Measurements from ENCODE around the gene THAP5.

THAP5 gene

GRCh38 chr7:108529341-108529740 is 40.2 kb downstream of the THAP5 start:
- no peak for DNase-seq (ENCODE audit: low read depth)

- no peak for DNase-seq (ENCODE audit: low read depth)
These were observed 41.3 kb downstream of the THAP5 start for GRCh38 chr7:108528183-108528712.

- no peak for DNase-seq (ENCODE audit: low read depth)
These were observed 42.8 kb downstream of the THAP5 start for GRCh38 chr7:108526768-108527017.

DNA sequence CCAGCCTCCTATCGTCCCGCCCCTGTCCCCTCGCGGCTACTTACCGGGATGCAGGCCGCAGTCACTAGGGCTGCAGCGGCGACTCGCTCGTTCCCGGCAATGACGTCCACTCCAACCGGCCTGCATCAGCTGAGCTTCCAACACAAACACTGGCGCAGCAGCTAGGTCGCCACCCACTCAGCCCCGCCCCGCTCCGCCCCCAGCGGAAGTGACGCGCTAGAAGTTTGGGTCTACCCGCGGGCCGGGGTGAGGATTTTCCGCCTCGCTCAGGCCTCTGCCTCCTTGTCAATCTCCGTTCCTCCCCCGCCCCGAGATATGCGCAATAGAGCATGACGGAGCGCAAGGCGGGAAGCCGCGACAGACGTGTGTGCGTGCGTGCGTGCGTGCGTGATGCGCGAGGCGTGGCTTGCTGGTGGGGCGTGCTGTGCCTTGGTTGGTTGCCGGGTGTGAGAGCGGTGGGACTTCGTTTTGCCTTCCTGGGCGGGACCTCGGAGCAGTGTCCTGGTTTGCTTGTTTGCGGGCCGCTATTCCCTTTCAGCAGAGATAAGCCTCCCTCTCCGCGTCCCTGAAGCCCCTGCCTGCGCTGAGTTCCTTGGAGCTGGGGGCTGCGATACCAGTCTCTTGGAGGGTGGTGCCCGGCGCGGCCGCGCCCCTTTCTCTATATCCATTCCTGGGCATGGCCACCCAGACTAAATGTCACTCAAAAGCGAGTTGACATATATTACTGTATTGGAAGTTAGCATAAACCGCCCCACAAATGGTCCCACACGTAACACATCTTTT is 43.3 kb downstream of the THAP5 start, which contains the start of gene PNPLA8:
Gene PNPLA8 (minus strand): TSS at position 151 of the 783 bp plus-strand sequence. CDS start 10,644 bp downstream, outside the sequence.
- DNase-seq (ENCODE audit: low read depth): peak; percentile 100

DNA sequence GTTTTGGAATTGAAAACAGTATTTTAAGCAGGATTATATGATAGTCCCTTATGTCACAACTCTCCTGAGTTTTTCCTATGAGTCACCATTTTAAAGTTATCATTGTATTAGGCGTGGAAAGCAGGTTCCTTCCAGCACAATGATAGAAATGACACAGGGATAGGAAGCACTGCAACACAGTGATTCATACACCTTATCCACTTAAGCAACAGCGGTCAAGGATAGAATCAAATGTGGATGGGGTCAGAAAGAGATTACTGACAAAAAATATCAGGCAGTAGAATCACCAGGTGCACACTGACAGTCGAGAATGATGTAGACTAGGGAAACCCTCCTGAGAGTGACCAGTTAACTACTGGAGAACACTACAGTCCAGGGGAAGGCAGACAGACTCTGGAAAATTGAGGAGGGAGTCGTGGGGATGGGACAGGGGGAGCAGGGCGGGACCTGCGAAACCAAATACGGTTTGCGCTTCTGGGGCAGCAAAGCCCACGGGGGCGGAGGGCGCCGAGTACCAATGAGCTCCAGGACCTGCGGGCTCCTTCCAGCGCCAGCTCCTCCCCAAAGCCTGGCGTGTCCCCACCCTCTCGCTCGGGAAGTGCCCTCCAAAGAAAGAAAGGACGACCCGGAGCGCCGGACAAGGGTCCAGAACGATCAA is 44.0 kb downstream of the THAP5 start:
- DNase-seq (ENCODE audit: low read depth): no peak

DNA sequence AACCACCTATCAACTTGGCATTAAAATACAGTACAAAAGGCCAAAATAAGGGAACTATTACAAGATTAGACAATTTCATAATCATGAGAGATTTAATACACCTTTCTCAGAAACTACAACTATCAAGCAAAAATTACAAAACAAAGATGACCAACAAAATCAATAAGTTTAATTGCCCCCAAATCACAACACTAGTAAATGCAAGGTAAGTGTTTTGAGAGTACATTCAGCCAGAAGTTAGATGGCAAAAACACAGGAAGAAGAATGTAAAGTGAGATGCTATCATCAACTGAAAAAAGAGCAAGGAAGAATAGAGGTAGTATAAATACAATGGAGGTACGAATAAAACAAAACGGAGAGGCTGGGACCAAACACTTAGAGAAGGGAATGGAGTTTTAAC is 46.7 kb downstream of the THAP5 start:
- no peak for DNase-seq (ENCODE audit: low read depth)

DNA sequence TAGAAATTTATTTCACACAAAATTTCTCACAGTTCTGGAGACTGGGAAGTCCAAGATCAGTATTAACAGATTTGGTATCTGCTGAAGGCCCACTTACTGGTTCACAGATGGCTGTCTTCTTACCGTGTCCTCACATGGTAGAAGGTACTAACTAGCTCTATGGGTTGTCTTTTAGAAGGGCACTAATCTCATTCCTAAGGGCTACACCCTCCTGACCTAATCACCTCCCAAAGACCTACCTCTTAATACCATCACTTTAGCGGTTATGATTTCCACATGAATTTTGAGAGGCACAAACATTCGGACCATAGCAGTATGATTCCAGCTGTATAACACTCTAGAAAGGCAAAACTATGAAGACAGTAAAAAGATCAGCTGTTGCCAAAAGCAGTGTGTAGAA is 51.6 kb downstream of the THAP5 start:
- no peak for DNase-seq (ENCODE audit: low read depth)

GRCh38 chr7:108515630-108516029 is 53.9 kb downstream of the THAP5 start:
- DNase-seq (ENCODE audit: low read depth): no peak

DNA sequence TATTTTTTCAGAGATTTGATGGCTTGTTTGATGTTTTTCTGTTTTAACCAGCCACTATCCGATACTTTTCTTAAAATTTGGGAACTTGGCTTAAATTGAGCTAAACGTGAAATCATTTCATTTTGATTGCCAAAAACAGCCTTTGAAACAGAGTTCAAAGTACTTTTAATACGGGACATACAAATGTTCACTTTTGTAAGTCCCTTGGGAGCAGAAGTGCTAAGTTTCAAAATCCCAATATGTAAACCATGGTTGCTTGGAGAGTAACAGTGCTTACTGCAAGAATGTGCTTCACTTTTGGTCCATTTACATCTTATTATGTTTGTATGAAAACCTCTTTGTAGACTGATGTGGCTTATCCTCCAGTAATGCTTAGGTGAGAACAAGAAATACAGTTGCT is 54.5 kb downstream of the THAP5 start:
- DNase-seq (ENCODE audit: low read depth): no peak
